Neural progenitor cell (in vitro differentiated cells): ENCODE measurements around the gene CISD1.

Experiments
- EZH2 ChIP-seq: fragments of 200-600 bp; sonication (generic); IDR thresholded peaks from 2 replicates; pipeline ENCODE4 v1.6.1; 2017; ENCODE audit warnings: antibody characterized with exemption, mild to moderate bottlenecking, moderate library complexity
- TF ChIP-seq, protein P1 (sequence below): fragments of 200-600 bp; sonication (generic); IDR thresholded peaks from 2 replicates; pipeline ENCODE4 v1.5.1; 2017; ENCODE audit warnings: antibody characterized with exemption, mild to moderate bottlenecking

DNA sequence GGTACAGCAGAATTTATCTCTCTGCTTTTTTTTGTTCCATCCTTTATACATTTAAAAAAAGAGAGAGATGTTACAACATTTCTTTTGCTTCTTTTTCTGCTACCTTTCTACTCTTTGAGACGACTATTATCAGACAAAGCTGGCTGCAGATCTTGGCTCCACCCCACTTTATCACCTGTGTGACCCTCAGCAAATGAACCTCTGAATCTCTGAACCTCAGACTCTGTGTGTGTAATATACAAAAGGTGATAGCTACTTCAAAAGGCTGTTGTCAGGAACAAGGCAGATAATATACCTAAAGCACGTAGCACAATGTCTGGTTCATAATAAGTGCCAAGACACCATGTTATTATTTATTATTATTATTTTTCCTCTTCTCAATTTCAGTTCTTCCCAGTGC, 33.3 kb downstream of the CISD1 start:
- TF ChIP-seq, protein P1, sequence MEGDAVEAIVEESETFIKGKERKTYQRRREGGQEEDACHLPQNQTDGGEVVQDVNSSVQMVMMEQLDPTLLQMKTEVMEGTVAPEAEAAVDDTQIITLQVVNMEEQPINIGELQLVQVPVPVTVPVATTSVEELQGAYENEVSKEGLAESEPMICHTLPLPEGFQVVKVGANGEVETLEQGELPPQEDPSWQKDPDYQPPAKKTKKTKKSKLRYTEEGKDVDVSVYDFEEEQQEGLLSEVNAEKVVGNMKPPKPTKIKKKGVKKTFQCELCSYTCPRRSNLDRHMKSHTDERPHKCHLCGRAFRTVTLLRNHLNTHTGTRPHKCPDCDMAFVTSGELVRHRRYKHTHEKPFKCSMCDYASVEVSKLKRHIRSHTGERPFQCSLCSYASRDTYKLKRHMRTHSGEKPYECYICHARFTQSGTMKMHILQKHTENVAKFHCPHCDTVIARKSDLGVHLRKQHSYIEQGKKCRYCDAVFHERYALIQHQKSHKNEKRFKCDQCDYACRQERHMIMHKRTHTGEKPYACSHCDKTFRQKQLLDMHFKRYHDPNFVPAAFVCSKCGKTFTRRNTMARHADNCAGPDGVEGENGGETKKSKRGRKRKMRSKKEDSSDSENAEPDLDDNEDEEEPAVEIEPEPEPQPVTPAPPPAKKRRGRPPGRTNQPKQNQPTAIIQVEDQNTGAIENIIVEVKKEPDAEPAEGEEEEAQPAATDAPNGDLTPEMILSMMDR = no peak
- TF ChIP-seq EZH2 = no peak
